GM12891 (cell line): ENCODE results near the gene TXNRD3.

ENCODE experiments used
- POLR2A ChIP-seq: IDR thresholded peaks from 2 replicates; pipeline ENCODE4 v1.6.1; 2011; ENCODE audit warnings: low read depth, low read length, control low read depth
- POLR2AphosphoS5 ChIP-seq: IDR thresholded peaks from 2 replicates; pipeline ENCODE4 v1.6.1; 2011; ENCODE audit warnings: low read depth, low read length, control low read depth
- POU2F2 ChIP-seq: IDR thresholded peaks from 2 replicates; pipeline ENCODE4 v1.6.1; 2011; ENCODE audit warnings: low read depth, mild to moderate bottlenecking, control low read depth, low read length, moderate library complexity

DNA sequence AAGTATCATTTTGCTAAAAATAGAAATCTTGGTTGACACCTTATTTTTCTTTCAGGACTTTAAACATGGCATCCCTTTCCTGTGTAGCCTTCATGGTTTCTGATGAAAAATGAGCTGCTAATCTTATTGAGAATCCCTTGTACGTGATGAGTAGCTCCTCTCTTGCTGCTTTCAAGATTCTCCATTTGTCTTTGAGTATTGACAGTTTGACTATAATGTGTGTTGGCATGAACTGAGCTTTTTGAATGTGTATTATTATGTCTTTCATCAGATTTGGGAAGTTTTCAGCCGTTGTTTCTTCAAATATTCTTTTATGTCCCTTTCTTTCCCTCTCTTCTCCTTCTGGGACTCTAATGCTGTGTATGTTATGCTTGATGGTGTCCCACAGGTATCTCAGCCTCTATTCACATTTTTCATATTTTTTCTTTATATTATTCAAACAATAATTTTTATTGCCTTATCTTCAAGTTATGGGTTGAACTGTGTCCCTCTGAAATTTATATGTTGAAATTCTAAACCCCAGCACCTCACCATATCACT lies 92.1 kb downstream of the TXNRD3 start:
- TF ChIP-seq POLR2AphosphoS5 (no peak), POLR2A (no peak), POU2F2 (no peak)
